Aorta (tissue), 5 donors: ENCODE results near the gene HS1BP3. TPM values are rescaled to one million over a fixed set of nuclear protein-coding genes. Genes with fewer than 3 reads are reported as not detected.

Experiments used
- ATAC-seq: fragments of 200-7000 bp; cut with Tn5 transposase; one replicate; pipeline ENCODE4 v1.9.1; 2022; ENCODE audit warnings: moderate library complexity; ENCODE audit not compliant: low FRiP score
- DNase-seq, 2 donors: peaks; one replicate each; pipeline ENCODE4 v3.0.0-alpha.2; 2020
- H3K27ac ChIP-seq, 2 donors: one replicate each; pipeline ENCODE4 v1.5.1; 2013; ENCODE audit warnings: low read length in 2 of 2, mild to moderate bottlenecking in 2 of 2, moderate library complexity in 2 of 2, control low read depth in 1 of 2, inconsistent platforms in 1 of 2, low read depth in 1 of 2
- H3K27me3 ChIP-seq, 2 donors: one replicate each; pipeline ENCODE4 v1.6.1; 2013; ENCODE audit warnings: control low read depth in 1 of 2, low read length in 1 of 2, mild to moderate bottlenecking in 1 of 2, moderate library complexity in 1 of 2; ENCODE audit not compliant: insufficient read depth in 2 of 2, control insufficient read depth in 1 of 2
- H3K36me3 ChIP-seq, 2 donors: one replicate each; pipeline ENCODE4 v1.6.1; 2013; ENCODE audit warnings: control low read depth in 1 of 2, low read length in 1 of 2, mild to moderate bottlenecking in 1 of 2; ENCODE audit not compliant: insufficient read depth in 2 of 2, control insufficient read depth in 1 of 2
- H3K4me1 ChIP-seq, 2 donors: one replicate each; pipeline ENCODE4 v1.6.1; 2013; ENCODE audit warnings: low read length in 2 of 2, control low read depth in 1 of 2, mild to moderate bottlenecking in 1 of 2, moderate library complexity in 1 of 2; ENCODE audit not compliant: insufficient read depth in 2 of 2, control insufficient read depth in 1 of 2
- H3K4me3 ChIP-seq, 2 donors: one replicate each; pipeline ENCODE4 v1.5.1; 2013; ENCODE audit warnings: low read length in 2 of 2, control low read depth in 1 of 2, mild to moderate bottlenecking in 1 of 2
- H3K9me3 ChIP-seq: one replicate; pipeline ENCODE4 v1.6.1; 2013; ENCODE audit warnings: mild to moderate bottlenecking, low read length; ENCODE audit not compliant: control insufficient read depth
- WGBS, 2 donors: extraction: QIAGEN DNeasy Blood & Tissue Kit; methylation state at CpG; one replicate each; pipeline ENCODE4 v1.1.7; 2013; 5-methylcytosine and 5-hydroxymethylcytosine counted together
- intact Hi-C, 2 donors: fragments of 100-400 bp; cut with DNase I; formaldehyde crosslinking; loops; one replicate each; pipeline versions ENCODE4 v1.14.2 to v1.15.0; 2022
- polyA plus RNA-seq, 2 donors: library from polyadenylated mRNA; stranded (reverse); fragments of 200-250 nt; gene quantifications; one replicate each; pipeline ENCODE4 v1.2.3, GENCODE V29; 2013
- total RNA-seq, 2 donors: library from RNA; stranded (reverse); fragmentation: NEBNext Ultra II Directional; extraction: Animal tissue kit (Norgen Biotek cat#: 25700); gene quantifications; one replicate each; pipeline ENCODE4 v1.2.1, GENCODE V29; 2021
- donor health status: healthy with polysubstance abuse.
- donor health status: Bipolar disorder and iron deficiency.
- donor health status: DM: no; HTN: no; CAD: no.
- donor health status: DM: no; HTN: no; CAD: no.
- donor health status: DM: yes; HTN: yes; CAD: no.

HS1BP3 gene
- total and polyA plus RNA-seq, 4 donors = 27.5 to 42.3 (median 34.2) TPM

DNA sequence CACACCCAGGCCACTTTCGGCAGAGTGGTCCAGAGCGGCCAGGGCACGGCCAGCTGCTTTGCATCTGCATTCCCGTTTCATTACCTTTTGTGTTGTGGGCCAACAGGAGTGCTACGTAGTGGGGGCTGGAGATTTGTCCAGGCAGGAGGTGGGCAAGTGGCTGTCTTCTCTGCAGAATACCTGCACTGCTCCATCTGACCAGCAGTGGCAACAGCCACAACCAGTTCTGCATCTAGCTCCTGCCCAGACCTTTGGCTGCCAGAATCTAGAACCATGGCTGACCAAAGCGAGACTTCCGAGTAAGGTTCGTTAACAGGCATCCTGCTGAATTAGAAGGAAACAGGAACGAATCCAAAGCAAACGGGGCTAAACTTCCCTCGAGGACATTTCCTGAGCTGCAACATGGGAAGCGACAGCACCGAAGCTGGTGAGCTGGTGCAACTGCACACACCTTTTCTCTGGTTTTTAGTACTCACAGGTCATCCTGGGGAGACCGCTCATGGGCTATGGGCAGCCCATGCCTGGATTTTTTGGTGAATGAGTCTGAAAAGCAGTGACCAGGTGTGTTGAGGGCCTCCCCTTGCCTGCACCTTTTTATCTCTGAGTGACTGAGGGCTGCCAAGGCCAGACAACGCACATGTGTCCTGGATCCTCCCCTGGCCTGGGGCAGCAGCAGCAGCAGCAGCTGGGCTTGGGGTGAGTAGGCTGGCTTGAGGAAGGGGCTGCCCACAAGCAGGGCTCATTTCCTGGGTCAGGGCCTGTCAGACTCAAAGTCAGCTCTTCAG is 26.6 kb upstream of the HS1BP3 start:
- ATAC-seq (no peak), DNase-seq (no peak)
- Histone ChIP-seq H3K4me1 (no peaks in the 10 kb centered on the region), H3K27me3 (no peaks in the 10 kb centered on the region), H3K9me3 (no peaks in the 10 kb centered on the region), H3K36me3 (no peaks in the 10 kb centered on the region), H3K4me3 (no peak overlapping the region), H3K27ac (peak overlapping the region in 1 of 2 donors; percentile 23)
- 67 to 71% methylated on average over 15 of the region's 15 CpGs for WGBS, 2 donors
- intact Hi-C loops = loop anchor here in 1 of 2 donors (5.0 kb wide), 2 partner anchors 145 to 295 kb away; partner anchors contain the start of gene LDAH

- Histone ChIP-seq H3K36me3 (no peaks in the 10 kb centered on the region), H3K9me3 (no peaks in the 10 kb centered on the region), H3K4me3 (no peak overlapping the region), H3K4me1 (no peaks in the 10 kb centered on the region), H3K27ac (peak overlapping the region; percentile 23 to 80), H3K27me3 (no peaks in the 10 kb centered on the region)
- DNase-seq (no peak), ATAC-seq (peak; percentile 41)
- WGBS, 2 donors = 75 to 76% methylated on average over 12 of the region's 12 CpGs
- intact Hi-C loops = loop anchor here in 1 of 2 donors (5.0 kb wide), 2 partner anchors 146 to 296 kb away; partner anchors contain the start of gene LDAH
These were observed 25.7 kb upstream of the HS1BP3 start for GRCh38 chr2:20676353-20677215.

DNA sequence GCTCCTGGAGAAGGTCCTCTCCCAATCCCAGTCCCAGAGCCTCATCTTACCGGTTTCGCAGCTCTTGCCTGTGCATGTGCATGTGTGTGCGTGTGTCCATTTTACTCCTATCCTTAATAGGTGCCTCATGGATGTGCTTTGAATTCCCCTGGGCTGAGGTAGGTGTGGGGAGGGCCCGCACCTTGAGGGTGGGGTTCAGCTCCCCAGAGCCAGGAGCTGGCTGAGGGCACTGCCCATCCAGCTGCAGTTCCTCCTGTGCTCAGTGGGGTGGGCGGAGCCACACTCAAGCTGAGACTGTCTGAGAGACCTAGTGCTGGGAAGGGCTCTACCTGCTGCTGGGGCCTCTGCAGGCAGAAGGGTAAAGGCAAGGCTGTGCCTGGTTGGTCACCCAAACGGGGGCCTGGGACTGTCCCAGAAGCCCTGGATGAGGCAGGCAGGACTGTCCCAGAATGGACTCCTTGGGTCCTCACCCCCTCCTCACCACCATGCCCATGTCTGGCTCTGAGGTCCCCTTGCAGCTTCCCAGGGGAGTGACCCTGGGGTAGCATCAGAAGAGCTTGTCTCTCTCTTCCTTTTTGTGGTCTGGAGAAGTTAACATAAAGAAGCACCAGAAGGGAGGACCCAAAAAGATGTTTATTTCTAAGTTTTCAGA is 24.9 kb upstream of the HS1BP3 start:
- 73 to 79% methylated on average over 6 of the region's 6 CpGs for WGBS, 2 donors
- H3K9me3 ChIP-seq = no peaks in the 10 kb centered on the region
- no peaks in the 10 kb centered on the region for H3K27me3 ChIP-seq
- peak overlapping the region; percentile 23 to 80 for H3K27ac ChIP-seq
- ATAC-seq = peak; percentile 48
- intact Hi-C loops = loop anchor here in 1 of 2 donors (5.0 kb wide), 2 partner anchors 146 to 296 kb away; partner anchors contain the start of gene LDAH
- no peaks in the 10 kb centered on the region for H3K4me1 ChIP-seq
- no peak overlapping the region for H3K4me3 ChIP-seq
- H3K36me3 ChIP-seq = peaks cover 0 to 2% of the 10 kb centered on the region in 2 donors
- DNase-seq = no peak

DNA sequence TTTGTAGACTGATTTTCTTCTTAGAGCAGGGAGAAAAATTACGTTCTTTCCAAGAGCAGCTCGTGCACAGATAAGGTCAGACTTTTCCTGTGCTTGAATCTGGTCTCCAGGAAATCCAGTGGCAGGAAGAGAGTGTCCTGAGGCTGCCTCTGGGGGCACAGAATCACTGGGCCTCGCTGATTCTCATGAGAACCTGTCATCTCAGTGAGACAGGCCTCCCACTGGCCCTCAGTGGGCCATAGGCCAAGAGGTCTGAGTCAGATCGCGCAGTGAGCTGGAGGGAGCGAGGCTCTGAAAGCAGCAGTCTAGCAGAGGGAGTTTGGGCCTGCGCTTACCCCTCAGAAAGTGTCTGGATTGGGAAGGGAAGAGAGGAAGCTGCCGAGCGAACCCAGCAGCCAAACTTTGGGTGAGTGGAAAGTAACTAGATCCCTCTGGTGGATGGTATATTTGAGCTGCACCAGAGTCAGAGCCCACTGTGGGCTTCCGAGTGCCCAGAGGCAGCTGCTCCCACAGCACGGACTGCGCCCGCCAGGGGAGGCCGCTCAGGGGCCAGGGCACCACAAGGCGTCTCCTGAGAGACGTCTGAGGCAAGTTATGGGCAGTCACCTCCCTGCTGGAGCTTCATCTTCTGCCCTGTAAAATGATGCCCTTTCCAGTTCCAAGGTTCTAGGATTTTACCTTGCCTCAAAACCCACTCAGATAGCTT is 24.2 kb upstream of the HS1BP3 start:
- H3K27ac ChIP-seq = peak overlapping the region; percentile 15 to 80
- intact Hi-C loops = loop anchor here (5.0 kb wide), 3 partner anchors 147 to 362 kb away; partner anchors contain the start of gene LDAH (in 1 of the 2)
- ATAC-seq (peak; percentile 81), DNase-seq (peak; percentile 88 to 94)
- no peak overlapping the region for H3K4me3 ChIP-seq
- H3K9me3 ChIP-seq = no peaks in the 10 kb centered on the region
- H3K27me3 ChIP-seq = no peaks in the 10 kb centered on the region
- 5 to 10% methylated on average over 14 to 16 of the region's 16 CpGs for WGBS, 2 donors
- H3K36me3 ChIP-seq = peaks cover 0 to 2% of the 10 kb centered on the region in 2 donors
- H3K4me1 ChIP-seq = no peaks in the 10 kb centered on the region

GRCh38 chr2:20674309-20674965 is 23.5 kb upstream of the HS1BP3 start:
- WGBS, 2 donors = 54 to 56% methylated on average over 11 of the region's 11 CpGs
- ATAC-seq (no peak), DNase-seq (no peak)
- no peak overlapping the region for H3K4me3 ChIP-seq
- peaks cover 0 to 2% of the 10 kb centered on the region in 2 donors for H3K36me3 ChIP-seq
- no peaks in the 10 kb centered on the region for H3K4me1 ChIP-seq
- no peaks in the 10 kb centered on the region for H3K9me3 ChIP-seq
- intact Hi-C loops = loop anchor here in 1 of 2 donors (5.0 kb wide), 1 partner anchor 363 kb away; no protein-coding TSS in a partner anchor
- peak overlapping the region; percentile 23 to 80 for H3K27ac ChIP-seq
- no peaks in the 10 kb centered on the region for H3K27me3 ChIP-seq

DNA sequence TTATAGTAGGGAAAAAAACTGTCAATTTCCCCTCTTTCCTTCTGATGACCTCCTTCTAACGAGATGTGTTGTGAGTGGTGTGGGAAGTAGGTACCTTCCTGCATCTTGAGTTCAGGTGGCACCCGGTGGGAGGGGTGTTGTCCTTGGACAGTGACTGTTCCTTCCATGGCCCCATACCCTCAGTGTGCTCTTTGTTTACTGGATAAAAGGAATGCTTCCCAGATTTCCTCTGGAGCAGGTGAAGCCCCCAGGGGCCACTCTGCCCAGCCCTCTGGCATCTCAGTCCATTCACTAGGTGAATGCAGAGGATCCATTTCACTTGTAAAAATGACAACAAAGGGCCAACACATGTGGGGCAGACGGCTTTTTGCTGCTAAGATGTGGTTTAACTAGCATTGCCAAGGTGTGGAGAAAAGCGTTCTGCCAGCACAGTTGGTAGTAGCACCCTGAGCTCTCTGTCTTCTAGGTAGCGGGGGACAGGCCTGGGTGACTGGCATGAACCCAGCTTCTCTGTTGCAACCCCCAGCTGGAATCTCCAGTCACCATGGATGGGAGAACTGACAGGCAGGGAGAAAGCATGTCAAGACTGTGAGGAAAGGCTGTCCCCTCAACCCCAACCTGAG is 22.9 kb upstream of the HS1BP3 start:
- Histone ChIP-seq H3K27ac (peak overlapping the region; percentile 23 to 80), H3K27me3 (no peaks in the 10 kb centered on the region), H3K4me3 (no peak overlapping the region), H3K9me3 (no peaks in the 10 kb centered on the region), H3K36me3 (peaks cover 0 to 2% of the 10 kb centered on the region in 2 donors), H3K4me1 (no peaks in the 10 kb centered on the region)
- ATAC-seq = no peak
- DNase-seq = no peak
- intact Hi-C loops = loop anchor here in 1 of 2 donors (5.0 kb wide), 1 partner anchor 364 kb away; no protein-coding TSS in a partner anchor
- 79 to 81% methylated on average over 5 of the region's 5 CpGs for WGBS, 2 donors

DNA sequence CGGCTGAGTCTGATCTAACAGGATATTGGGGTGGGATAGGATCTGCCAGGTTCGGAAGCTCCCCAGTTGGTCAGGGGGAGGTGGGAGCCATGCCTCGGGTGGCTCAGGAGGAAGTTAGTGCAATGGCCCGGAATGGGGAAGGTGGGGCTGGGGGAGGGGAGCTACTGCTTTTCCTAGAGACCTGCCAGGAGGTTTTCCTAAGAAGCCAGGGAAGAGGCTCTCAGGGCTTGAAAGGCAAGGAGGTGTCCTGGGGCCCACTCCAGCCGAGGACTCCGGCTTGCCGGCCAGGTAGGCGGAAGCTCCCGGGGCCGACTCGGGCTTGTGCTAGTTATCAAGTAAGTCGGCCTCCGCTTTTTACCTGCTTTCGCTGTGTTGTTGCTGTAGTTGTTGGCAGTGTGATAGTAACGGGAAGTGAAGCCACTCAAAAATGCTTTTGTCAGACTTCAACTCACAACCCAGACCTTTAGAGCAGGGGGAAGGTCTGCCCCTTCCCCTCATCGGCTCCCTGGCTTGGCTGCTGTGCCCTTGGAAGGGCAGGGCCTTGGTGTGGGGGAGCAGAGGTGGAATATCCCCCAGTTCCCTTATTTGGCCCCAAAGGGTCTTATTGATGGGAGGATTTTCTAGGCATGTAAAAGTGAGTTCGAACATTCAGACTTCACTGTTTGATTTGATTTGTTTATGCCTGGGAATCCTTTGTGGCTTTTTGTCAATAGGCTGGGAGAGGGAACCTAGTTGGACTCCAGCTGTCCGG is 21.5 kb upstream of the HS1BP3 start:
- Histone ChIP-seq H3K4me3 (no peak overlapping the region), H3K4me1 (no peaks in the 10 kb centered on the region), H3K27me3 (no peaks in the 10 kb centered on the region), H3K9me3 (no peaks in the 10 kb centered on the region), H3K36me3 (peaks cover 0 to 2% of the 10 kb centered on the region in 2 donors), H3K27ac (peak overlapping the region in 1 of 2 donors; percentile 20)
- ATAC-seq (no peak), DNase-seq (peak in 1 of 2 donors; percentile 47)
- intact Hi-C loops = loop anchor here in 1 of 2 donors (5.0 kb wide), 1 partner anchor 365 kb away; no protein-coding TSS in a partner anchor
- 75 to 78% methylated on average over 18 of the region's 18 CpGs for WGBS, 2 donors
